Nephron progenitor cell (in vitro differentiated cells): Measurements from ENCODE around the gene NME4.

Experiments
- DNase-seq: peaks from one replicate; pipeline ENCODE4 v3.0.0; 2021
- H3K27ac Mint-ChIP-seq: 2 replicates; pipeline ENCODE4 v1.8.0; 2021; ENCODE audit warnings: mild to moderate bottlenecking, moderate library complexity, mixed read lengths
- H3K27me3 Mint-ChIP-seq: 2 replicates; pipeline ENCODE4 v1.8.0; 2021; ENCODE audit warnings: mild to moderate bottlenecking, low read depth, mixed read lengths; ENCODE audit not compliant: poor library complexity
- H3K36me3 Mint-ChIP-seq: 2 replicates; pipeline ENCODE4 v1.8.0; 2021; ENCODE audit warnings: low read depth, mixed read lengths
- H3K4me1 Mint-ChIP-seq: 2 replicates; pipeline ENCODE4 v1.8.0; 2021; ENCODE audit warnings: mixed read lengths
- H3K4me3 Mint-ChIP-seq: 2 replicates; pipeline ENCODE4 v1.8.0; 2021; ENCODE audit warnings: mild to moderate bottlenecking, moderate library complexity, mixed read lengths
- H3K9me3 Mint-ChIP-seq: 2 replicates; pipeline ENCODE4 v1.8.0; 2021; ENCODE audit warnings: mild to moderate bottlenecking, moderate library complexity, mixed read lengths
- CTCF ChIP-seq: fragments of 200-600 bp; sonication (generic); IDR thresholded peaks from 2 replicates; pipeline ENCODE4 v1.5.0; 2021; ENCODE audit warnings: antibody characterized with exemption

Gene NME4

GRCh38 chr16:368388-369158, 28.4 kb upstream of the NME4 start:
- Mint-ChIP-seq H3K9me3 (no peaks in the 10 kb centered on the region), H3K4me3 (no peak overlapping the region), H3K4me1 (peaks cover 15% of the 10 kb centered on the region), H3K36me3 (peaks cover 9% of the 10 kb centered on the region), H3K27ac (no peak overlapping the region), H3K27me3 (peaks cover 4% of the 10 kb centered on the region)
- DNase-seq, result no peak
- no peak for TF ChIP-seq CTCF

- H3K36me3 Mint-ChIP-seq, result peaks cover 9% of the 10 kb centered on the region
- no peak for TF ChIP-seq CTCF
- peaks cover 4% of the 10 kb centered on the region for H3K27me3 Mint-ChIP-seq
- peaks cover 12% of the 10 kb centered on the region for H3K4me1 Mint-ChIP-seq
- H3K4me3 Mint-ChIP-seq, result peak overlapping the region; percentile 60
- DNase-seq, result no peak
- no peaks in the 10 kb centered on the region for H3K9me3 Mint-ChIP-seq
- no peak overlapping the region for H3K27ac Mint-ChIP-seq
Observed at GRCh38 chr16:369275-369865, 27.6 kb upstream of the NME4 start.

GRCh38 chr16:369866-370436, 27.0 kb upstream of the NME4 start:
- H3K4me1 Mint-ChIP-seq, result peaks cover 12% of the 10 kb centered on the region
- H3K27ac Mint-ChIP-seq, result no peak overlapping the region
- no peak for DNase-seq
- peaks cover 4% of the 10 kb centered on the region for H3K27me3 Mint-ChIP-seq
- H3K4me3 Mint-ChIP-seq, result peak overlapping the region; percentile 87
- H3K9me3 Mint-ChIP-seq, result no peaks in the 10 kb centered on the region
- no peak for TF ChIP-seq CTCF
- H3K36me3 Mint-ChIP-seq, result peaks cover 9% of the 10 kb centered on the region

- peak within 1 kb of the TSS; percentile 19 for H3K27ac Mint-ChIP-seq
- TF ChIP-seq CTCF, result no peak
Observed at GRCh38 chr16:370443-370842, 26.6 kb upstream of the NME4 start, which contains the start of gene MRPL28. TSS of gene MRPL28 (minus strand) at chr16:370538. CDS start at chr16:370218, 320 bp downstream.

GRCh38 chr16:370979-371514, 26.0 kb upstream of the NME4 start:
- no peak for DNase-seq
- Mint-ChIP-seq H3K27ac (no peak overlapping the region), H3K36me3 (peaks cover 9% of the 10 kb centered on the region)

More at GRCh38 chr16:370443-370842, 26.6 kb upstream of the NME4 start, which contains the start of gene MRPL28:
- peak; percentile 94 for DNase-seq
- Mint-ChIP-seq H3K36me3 (peaks cover 9% of the 10 kb centered on the region), H3K4me1 (peaks cover 12% of the 10 kb centered on the region), H3K4me3 (peak within 1 kb of the TSS; percentile 87), H3K9me3 (no peaks in the 10 kb centered on the region), H3K27me3 (peaks cover 2% of the 10 kb centered on the region)

More at GRCh38 chr16:370979-371514, 26.0 kb upstream of the NME4 start:
- H3K27me3 Mint-ChIP-seq, result no peaks in the 10 kb centered on the region
- no peak for TF ChIP-seq CTCF
- no peaks in the 10 kb centered on the region for H3K9me3 Mint-ChIP-seq
- peak overlapping the region; percentile 87 for H3K4me3 Mint-ChIP-seq
- H3K4me1 Mint-ChIP-seq, result peaks cover 12% of the 10 kb centered on the region
